ENCODE data around the gene CACNA1D.
"Not testable (repeated sequence)": the region's sequence is repeated elsewhere in the genome, so short reads cannot be mapped to it uniquely, and the experiment has no call there.

Gene CACNA1D

GRCh38 chr3:53658613-53659193, 164.3 kb downstream of the CACNA1D start:
- Mint-ChIP-seq H3K27me3 (peaks cover 15% of the 10 kb centered on the region), H3K9me3 (peaks cover 11% of the 10 kb centered on the region), H3K27ac (no peak overlapping the region), H3K36me3 (peaks cover 2% of the 10 kb centered on the region), H3K4me3 (no peak overlapping the region), H3K4me1 (no peaks in the 10 kb centered on the region)

- peaks cover 17% of the 10 kb centered on the region for H3K27me3 Mint-ChIP-seq
- H3K9me3 Mint-ChIP-seq: peaks cover 11% of the 10 kb centered on the region
Measured at GRCh38 chr3:53659996-53660395, 165.6 kb downstream of the CACNA1D start.

GRCh38 chr3:53661480-53661879, 167.1 kb downstream of the CACNA1D start:
- Mint-ChIP-seq H3K9me3 (peaks cover 11% of the 10 kb centered on the region), H3K4me3 (no peak overlapping the region), H3K27me3 (peaks cover 12% of the 10 kb centered on the region), H3K27ac (no peak overlapping the region), H3K4me1 (no peaks in the 10 kb centered on the region), H3K36me3 (peaks cover 2% of the 10 kb centered on the region)

More at GRCh38 chr3:53659996-53660395, 165.6 kb downstream of the CACNA1D start:
- Mint-ChIP-seq H3K27ac (no peak overlapping the region), H3K4me1 (no peaks in the 10 kb centered on the region), H3K4me3 (no peak overlapping the region), H3K36me3 (peaks cover 2% of the 10 kb centered on the region)

GRCh38 chr3:53664812-53665211, 170.4 kb downstream of the CACNA1D start:
- H3K36me3 Mint-ChIP-seq, H3K27ac Mint-ChIP-seq, H3K4me1 Mint-ChIP-seq, H3K4me3 Mint-ChIP-seq: not testable (repeated sequence)
- peaks cover 17% of the 10 kb centered on the region for H3K27me3 Mint-ChIP-seq
- H3K9me3 Mint-ChIP-seq: peaks cover 11% of the 10 kb centered on the region

GRCh38 chr3:53665608-53666425, 171.4 kb downstream of the CACNA1D start:
- peaks cover 11% of the 10 kb centered on the region for H3K9me3 Mint-ChIP-seq
- H3K4me3 Mint-ChIP-seq: no peak overlapping the region
- peaks cover 2% of the 10 kb centered on the region for H3K36me3 Mint-ChIP-seq
- H3K27ac Mint-ChIP-seq: no peak overlapping the region
- peaks cover 17% of the 10 kb centered on the region for H3K27me3 Mint-ChIP-seq
- no peaks in the 10 kb centered on the region for H3K4me1 Mint-ChIP-seq

- Mint-ChIP-seq H3K27me3 (peaks cover 15% of the 10 kb centered on the region), H3K36me3 (no peaks in the 10 kb centered on the region), H3K4me1 (no peaks in the 10 kb centered on the region), H3K9me3 (no peaks in the 10 kb centered on the region), H3K4me3 (no peak overlapping the region), H3K27ac (no peak overlapping the region)
Measured at GRCh38 chr3:53668872-53669271, 174.5 kb downstream of the CACNA1D start.

- no peak overlapping the region for H3K27ac Mint-ChIP-seq
- no peaks in the 10 kb centered on the region for H3K4me1 Mint-ChIP-seq
- H3K27me3 Mint-ChIP-seq: peaks cover 13% of the 10 kb centered on the region
- no peaks in the 10 kb centered on the region for H3K36me3 Mint-ChIP-seq
- H3K4me3 Mint-ChIP-seq: no peak overlapping the region
- no peaks in the 10 kb centered on the region for H3K9me3 Mint-ChIP-seq
Measured at GRCh38 chr3:53670721-53671120, 176.3 kb downstream of the CACNA1D start.

- no peaks in the 10 kb centered on the region for H3K9me3 Mint-ChIP-seq
- H3K4me1 Mint-ChIP-seq: no peaks in the 10 kb centered on the region
- no peaks in the 10 kb centered on the region for H3K36me3 Mint-ChIP-seq
- peaks cover 13% of the 10 kb centered on the region for H3K27me3 Mint-ChIP-seq
- H3K4me3 Mint-ChIP-seq: no peak overlapping the region
- H3K27ac Mint-ChIP-seq: no peak overlapping the region
Measured at GRCh38 chr3:53671192-53671960, 177.0 kb downstream of the CACNA1D start.

GRCh38 chr3:53671961-53672299, 177.5 kb downstream of the CACNA1D start:
- Mint-ChIP-seq H3K4me3 (no peak overlapping the region), H3K27ac (no peak overlapping the region), H3K36me3 (no peaks in the 10 kb centered on the region), H3K9me3 (no peaks in the 10 kb centered on the region), H3K4me1 (no peaks in the 10 kb centered on the region), H3K27me3 (peaks cover 14% of the 10 kb centered on the region)

GRCh38 chr3:53672981-53673380, 178.6 kb downstream of the CACNA1D start:
- H3K9me3 Mint-ChIP-seq: no peaks in the 10 kb centered on the region
- H3K4me3 Mint-ChIP-seq: no peak overlapping the region
- H3K4me1 Mint-ChIP-seq: no peaks in the 10 kb centered on the region
- no peaks in the 10 kb centered on the region for H3K36me3 Mint-ChIP-seq
- H3K27me3 Mint-ChIP-seq: peaks cover 14% of the 10 kb centered on the region
- no peak overlapping the region for H3K27ac Mint-ChIP-seq

- no peak overlapping the region for H3K27ac Mint-ChIP-seq
- H3K27me3 Mint-ChIP-seq: peaks cover 14% of the 10 kb centered on the region
- no peaks in the 10 kb centered on the region for H3K36me3 Mint-ChIP-seq
- H3K4me1 Mint-ChIP-seq: no peaks in the 10 kb centered on the region
- H3K4me3 Mint-ChIP-seq: no peak overlapping the region
- no peaks in the 10 kb centered on the region for H3K9me3 Mint-ChIP-seq
Measured at GRCh38 chr3:53673722-53674350, 179.4 kb downstream of the CACNA1D start.

- Mint-ChIP-seq H3K9me3 (no peaks in the 10 kb centered on the region), H3K27ac (no peak overlapping the region), H3K4me1 (no peaks in the 10 kb centered on the region), H3K36me3 (no peaks in the 10 kb centered on the region), H3K27me3 (peaks cover 11% of the 10 kb centered on the region), H3K4me3 (no peak overlapping the region)
Measured at GRCh38 chr3:53674582-53674981, 180.2 kb downstream of the CACNA1D start.

- H3K4me3 Mint-ChIP-seq: no peak overlapping the region
Measured at GRCh38 chr3:53675022-53675697, 180.7 kb downstream of the CACNA1D start.

GRCh38 chr3:53675942-53676341, 181.5 kb downstream of the CACNA1D start:
- Mint-ChIP-seq H3K36me3 (no peaks in the 10 kb centered on the region), H3K9me3 (no peaks in the 10 kb centered on the region), H3K27me3 (peaks cover 12% of the 10 kb centered on the region), H3K4me1 (no peaks in the 10 kb centered on the region), H3K4me3 (no peak overlapping the region), H3K27ac (no peak overlapping the region)

More at GRCh38 chr3:53675022-53675697, 180.7 kb downstream of the CACNA1D start:
- Mint-ChIP-seq H3K27ac (no peak overlapping the region), H3K27me3 (peaks cover 10% of the 10 kb centered on the region), H3K9me3 (no peaks in the 10 kb centered on the region), H3K36me3 (no peaks in the 10 kb centered on the region), H3K4me1 (no peaks in the 10 kb centered on the region)

- no peak overlapping the region for H3K27ac Mint-ChIP-seq
- no peaks in the 10 kb centered on the region for H3K9me3 Mint-ChIP-seq
- no peak overlapping the region for H3K4me3 Mint-ChIP-seq
- no peaks in the 10 kb centered on the region for H3K36me3 Mint-ChIP-seq
- no peaks in the 10 kb centered on the region for H3K4me1 Mint-ChIP-seq
- H3K27me3 Mint-ChIP-seq: peaks cover 12% of the 10 kb centered on the region
Measured at GRCh38 chr3:53677413-53677812, 183.0 kb downstream of the CACNA1D start.

Data from activated naive CD4-positive, alpha-beta T cell treated with anti-CD3 and anti-CD28 coated beads, Interleukin-2, amount 50 U/mL, for 24 hours (primary cell).